ELF-1 (cell line): ENCODE measurements around the gene TMEM91.
A peak's percentile ranks its signal among the peaks of the same experiment; 100 is the strongest.

Source experiments
- DNase-seq: peaks from one replicate; pipeline ENCODE4 v3.0.0-alpha.2; 2016; ENCODE audit warnings: low read depth, low spot score

The TMEM91 gene

GRCh38 chr19:41411100-41411967 lies 35.0 kb downstream of the TMEM91 start:
- no peak for DNase-seq

GRCh38 chr19:41411968-41412265 lies 35.6 kb downstream of the TMEM91 start:
- DNase-seq = no peak

GRCh38 chr19:41412953-41413352 lies 36.6 kb downstream of the TMEM91 start:
- DNase-seq = no peak

- no peak for DNase-seq
Observed at GRCh38 chr19:41413947-41414346, 37.6 kb downstream of the TMEM91 start.

GRCh38 chr19:41414461-41414860 lies 38.1 kb downstream of the TMEM91 start:
- DNase-seq = no peak

- no peak for DNase-seq
Observed at GRCh38 chr19:41415154-41415571, 38.8 kb downstream of the TMEM91 start.

GRCh38 chr19:41416194-41416674 lies 39.9 kb downstream of the TMEM91 start:
- DNase-seq = no peak

GRCh38 chr19:41420101-41420880 lies 44.0 kb downstream of the TMEM91 start:
- no peak for DNase-seq

- no peak for DNase-seq
Observed at GRCh38 chr19:41421314-41421713, 45.0 kb downstream of the TMEM91 start.

- no peak for DNase-seq
Observed at GRCh38 chr19:41421973-41422372, 45.6 kb downstream of the TMEM91 start.

GRCh38 chr19:41422456-41422855 lies 46.1 kb downstream of the TMEM91 start:
- DNase-seq = no peak

GRCh38 chr19:41422955-41423354 lies 46.6 kb downstream of the TMEM91 start:
- DNase-seq = no peak

GRCh38 chr19:41424335-41425173 lies 48.2 kb downstream of the TMEM91 start:
- no peak for DNase-seq

- DNase-seq = peak; percentile 10
Observed at GRCh38 chr19:41425174-41426115, 49.1 kb downstream of the TMEM91 start.

- no peak for DNase-seq
Observed at GRCh38 chr19:41426116-41426841, 49.9 kb downstream of the TMEM91 start.

GRCh38 chr19:41426952-41427646 lies 50.8 kb downstream of the TMEM91 start, which contains the start of gene B3GNT8:
B3GNT8 (minus strand) TSS chr19:41427374; CDS start chr19:41426778, 596 bp downstream.
- DNase-seq = peak; percentile 78

GRCh38 chr19:41427647-41428480 lies 51.5 kb downstream of the TMEM91 start:
- peak; percentile 25 for DNase-seq

GRCh38 chr19:41428481-41428859 lies 52.1 kb downstream of the TMEM91 start:
- no peak for DNase-seq
